Measurements from ENCODE around the gene EAPP.

DNA sequence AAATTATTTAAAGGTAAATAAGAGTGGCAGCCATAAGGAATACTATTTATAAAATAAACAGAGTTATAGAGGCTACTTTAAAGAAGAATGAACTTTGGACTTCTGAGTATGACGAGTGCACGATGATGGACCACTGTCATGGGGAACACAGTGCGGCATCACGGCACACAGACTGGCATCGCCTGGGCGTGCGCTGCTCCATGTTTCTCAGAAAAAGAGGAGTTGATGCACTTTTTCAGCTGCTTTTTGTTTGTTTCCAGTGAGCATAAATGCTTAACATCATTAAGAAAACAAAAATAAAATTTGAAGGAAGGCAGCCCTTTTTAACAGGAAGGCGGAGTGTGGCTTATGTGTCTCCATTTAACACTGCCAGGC is 23.3 kb upstream of the EAPP start:
- TF ChIP-seq, protein P1, sequence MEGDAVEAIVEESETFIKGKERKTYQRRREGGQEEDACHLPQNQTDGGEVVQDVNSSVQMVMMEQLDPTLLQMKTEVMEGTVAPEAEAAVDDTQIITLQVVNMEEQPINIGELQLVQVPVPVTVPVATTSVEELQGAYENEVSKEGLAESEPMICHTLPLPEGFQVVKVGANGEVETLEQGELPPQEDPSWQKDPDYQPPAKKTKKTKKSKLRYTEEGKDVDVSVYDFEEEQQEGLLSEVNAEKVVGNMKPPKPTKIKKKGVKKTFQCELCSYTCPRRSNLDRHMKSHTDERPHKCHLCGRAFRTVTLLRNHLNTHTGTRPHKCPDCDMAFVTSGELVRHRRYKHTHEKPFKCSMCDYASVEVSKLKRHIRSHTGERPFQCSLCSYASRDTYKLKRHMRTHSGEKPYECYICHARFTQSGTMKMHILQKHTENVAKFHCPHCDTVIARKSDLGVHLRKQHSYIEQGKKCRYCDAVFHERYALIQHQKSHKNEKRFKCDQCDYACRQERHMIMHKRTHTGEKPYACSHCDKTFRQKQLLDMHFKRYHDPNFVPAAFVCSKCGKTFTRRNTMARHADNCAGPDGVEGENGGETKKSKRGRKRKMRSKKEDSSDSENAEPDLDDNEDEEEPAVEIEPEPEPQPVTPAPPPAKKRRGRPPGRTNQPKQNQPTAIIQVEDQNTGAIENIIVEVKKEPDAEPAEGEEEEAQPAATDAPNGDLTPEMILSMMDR (IDR thresholded peaks at IDR 0.05): no peak
- no peak for TF ChIP-seq POLR2A (IDR thresholded peaks at IDR 0.05)
